22Rv1 (cell line): ENCODE results near the gene ZCCHC3.

ENCODE experiments used
- H3K27ac ChIP-seq: fragments of 450-650 bp; 2 replicates; pipeline ENCODE4 v1.5.1; 2017
- CTCF ChIP-seq: fragments of 450-650 bp; IDR thresholded peaks from 2 replicates; pipeline ENCODE4 v1.5.1; 2017; ENCODE audit warnings: mild to moderate bottlenecking
- ZFX ChIP-seq: fragments of 450-650 bp; IDR thresholded peaks from 2 replicates; pipeline ENCODE4 v1.6.1; 2017; ENCODE audit warnings: antibody characterized with exemption, borderline replicate concordance

ZCCHC3 gene

GRCh38 chr20:309306-309840 lies 12.0 kb downstream of the ZCCHC3 start:
- TF ChIP-seq CTCF = no peak
- no peak for TF ChIP-seq ZFX
- no peak overlapping the region for H3K27ac ChIP-seq

- peak overlapping the region; percentile 29 for H3K27ac ChIP-seq
Observed at GRCh38 chr20:309841-310644, 12.7 kb downstream of the ZCCHC3 start.

GRCh38 chr20:310645-311044 lies 13.3 kb downstream of the ZCCHC3 start:
- peak overlapping the region; percentile 29 for H3K27ac ChIP-seq
- TF ChIP-seq ZFX (no peak), CTCF (no peak)

More at GRCh38 chr20:309841-310644, 12.7 kb downstream of the ZCCHC3 start:
- TF ChIP-seq CTCF = no peak
- no peak for TF ChIP-seq ZFX

GRCh38 chr20:311609-312008 lies 14.2 kb downstream of the ZCCHC3 start:
- TF ChIP-seq ZFX = no peak
- no peak for TF ChIP-seq CTCF
- no peak overlapping the region for H3K27ac ChIP-seq

- TF ChIP-seq ZFX (no peak), CTCF (no peak)
- no peak overlapping the region for H3K27ac ChIP-seq
Observed at GRCh38 chr20:312067-312466, 14.7 kb downstream of the ZCCHC3 start.

GRCh38 chr20:312866-313265 lies 15.5 kb downstream of the ZCCHC3 start:
- no peak overlapping the region for H3K27ac ChIP-seq
- TF ChIP-seq CTCF (no peak), ZFX (no peak)

GRCh38 chr20:313402-313801 lies 16.0 kb downstream of the ZCCHC3 start:
- H3K27ac ChIP-seq = no peak overlapping the region
- TF ChIP-seq ZFX = no peak
- TF ChIP-seq CTCF = no peak
